ENCODE measurements around the gene EMX2. TPM values are rescaled to one million over a fixed set of nuclear protein-coding genes. Genes with fewer than 3 reads are reported as not detected.
A peak's percentile ranks its signal among the peaks of the same experiment; 100 is the strongest.

EMX2 gene
- total RNA-seq, 1 experiment from 2014 or later: not detected

GRCh38 chr10:117496031-117496430 is 46.5 kb upstream of the EMX2 start:
- no peaks in the 10 kb centered on the region for H3K9me2 ChIP-seq (ENCODE audit: insufficient read depth)
- H4K20me1 ChIP-seq (ENCODE audit: insufficient read depth): no peaks in the 10 kb centered on the region
- peak overlapping the region; percentile 36; the same call in 1 of the 2 replicates for H3K4me2 ChIP-seq (ENCODE audit: low read length)
- H3K4me1 ChIP-seq (ENCODE audit: control insufficient read depth in 1 of 2, insufficient read depth in 2 of 2, low read length in 2 of 2): peaks cover 0 to 7% of the 10 kb centered on the region in 2 experiments; a peak in 1 of 4 replicates
- DNase-seq (ENCODE audit: low read depth, low spot score) (no peak), ATAC-seq (no peak)
- no TSS peak for BruUV-seq (replicated peaks)
- POLR2A ChIA-PET: interaction anchor here (1.5 kb wide), 1 partner anchor 46 kb away, joined by 4 read pairs; no protein-coding TSS in a partner anchor
- H3K79me2 ChIP-seq (ENCODE audit: insufficient read depth, low read length): no peaks in the 10 kb centered on the region
- RAD21 ChIA-PET (ENCODE audit: low non-redundant PET in 1 of 2, low total read pairs in 2 of 2, uncharacterized antibody in 2 of 2, unreplicated experiment in 2 of 2): interaction anchor here (1.0 to 1.4 kb wide), 3 partner anchors 745 to 964 kb away, joined by 4 to 5 read pairs (median 5); no protein-coding TSS in a partner anchor
- H3K27ac ChIP-seq (ENCODE audit: low read depth, low read length): no peak overlapping the region
- H2AFZ ChIP-seq (ENCODE audit: low read depth, low read length, poor library complexity, severe bottlenecking): peak overlapping the region; percentile 88
- peaks cover 37% of the 10 kb centered on the region for H3K27me3 ChIP-seq (ENCODE audit: insufficient read depth, low read length)
- no peaks in the 10 kb centered on the region for H3K9me3 ChIP-seq (ENCODE audit: control insufficient read depth in 1 of 2, insufficient read depth in 1 of 2, low read depth in 1 of 2, low read length in 2 of 2)
- H3K9ac ChIP-seq (ENCODE audit: low read length): no peak overlapping the region
- TF ChIP-seq ZNF274 (IDR thresholded peaks at IDR 0.05; ENCODE audit: low read depth, low read length) (no peak), RAD21 (IDR thresholded peaks at IDR 0.05; ENCODE audit: low read depth) (no peak), MAX (IDR thresholded peaks at IDR 0.05) (no peak)
- H3K4me3 ChIP-seq (replicated peaks in 1 of 2; ENCODE audit: low read depth in 1 of 2, low read length in 2 of 2): no peak overlapping the region
- H3K36me3 ChIP-seq (ENCODE audit: control insufficient read depth in 1 of 2, insufficient read depth in 2 of 2, low read length in 2 of 2): no peaks in the 10 kb centered on the region
- CTCF ChIA-PET: interaction anchor here (0.8 to 3.9 kb wide), 18 partner anchors 12 to 1073 kb away, joined by 3 to 57 read pairs (median 9); no protein-coding TSS in a partner anchor
- intact Hi-C loops (cut with micrococcal nuclease): loop anchor here (1.0 to 2.0 kb wide), 5 partner anchors 611 to 1048 kb away; no protein-coding TSS in a partner anchor

- POLR2A ChIA-PET: interaction anchor here (1.5 kb wide), 1 partner anchor 47 kb away, joined by 4 read pairs; no protein-coding TSS in a partner anchor
- RAD21 ChIA-PET (ENCODE audit: low non-redundant PET in 1 of 2, low total read pairs in 2 of 2, uncharacterized antibody in 2 of 2, unreplicated experiment in 2 of 2): interaction anchor here (0.7 to 1.5 kb wide), 8 partner anchors 53 to 1068 kb away, joined by 3 to 6 read pairs (median 4); no protein-coding TSS in a partner anchor
- peak; percentile 99 for TF ChIP-seq RAD21 (IDR thresholded peaks at IDR 0.05; ENCODE audit: low read depth)
- TF ChIP-seq ELF1 (IDR thresholded peaks at IDR 0.05; ENCODE audit: borderline replicate concordance, low read depth): no peak
- no peak for TF ChIP-seq POLR2AphosphoS5 (IDR thresholded peaks at IDR 0.05; ENCODE audit: low read depth, low read length)
- TF ChIP-seq MAX (IDR thresholded peaks at IDR 0.05): no peak
- TF ChIP-seq SRF (IDR thresholded peaks at IDR 0.05; ENCODE audit: low read depth): no peak; the same call in 1 of the 2 replicates
- no peak for TF ChIP-seq CBX3 (IDR thresholded peaks at IDR 0.05; ENCODE audit: low read depth)
- TF ChIP-seq FOSL1 (IDR thresholded peaks at IDR 0.05; ENCODE audit: low read depth): no peak
- no peak for TF ChIP-seq REST (IDR thresholded peaks at IDR 0.05; ENCODE audit: low read depth)
- no peak for TF ChIP-seq EGR1 (IDR thresholded peaks at IDR 0.05; ENCODE audit: low read depth)
- TF ChIP-seq ZNF274 (IDR thresholded peaks at IDR 0.05; ENCODE audit: low read depth, low read length): no peak
- TF ChIP-seq EZH2phosphoT487 (IDR thresholded peaks at IDR 0.05; ENCODE audit: borderline replicate concordance): no peak
- TF ChIP-seq CTCF (IDR thresholded peaks at IDR 0.05 in 2 of 3, conservative IDR thresholded peaks at IDR 0.05 in 1 of 3; ENCODE audit: borderline replicate concordance in 1 of 3, insufficient read depth in 1 of 3, low read depth in 2 of 3, low read length in 2 of 3): peak; percentile 96 to 100 (median 97)
- no peak for TF ChIP-seq SP1 (IDR thresholded peaks at IDR 0.05; ENCODE audit: low read depth)
These were observed 45.9 kb upstream of the EMX2 start for GRCh38 chr10:117496616-117497028.

More at GRCh38 chr10:117496616-117497028, 45.9 kb upstream of the EMX2 start:
- Histone ChIP-seq H3K9me2 (ENCODE audit: insufficient read depth) (no peaks in the 10 kb centered on the region), H3K9me3 (ENCODE audit: control insufficient read depth in 1 of 2, insufficient read depth in 1 of 2, low read depth in 1 of 2, low read length in 2 of 2) (no peaks in the 10 kb centered on the region), H4K20me1 (ENCODE audit: insufficient read depth) (no peaks in the 10 kb centered on the region), H3K9ac (ENCODE audit: low read length) (no peak overlapping the region), H3K4me3 (replicated peaks in 1 of 2; ENCODE audit: low read depth in 1 of 2, low read length in 2 of 2) (no peak overlapping the region; a peak in 1 of 4 replicates), H3K4me1 (ENCODE audit: control insufficient read depth in 1 of 2, insufficient read depth in 2 of 2, low read length in 2 of 2) (peaks cover 0 to 7% of the 10 kb centered on the region in 2 experiments; a peak in 1 of 4 replicates), H3K27me3 (ENCODE audit: insufficient read depth, low read length) (peaks cover 31% of the 10 kb centered on the region), H3K36me3 (ENCODE audit: control insufficient read depth in 1 of 2, insufficient read depth in 2 of 2, low read length in 2 of 2) (no peaks in the 10 kb centered on the region), H3K27ac (ENCODE audit: low read depth, low read length) (no peak overlapping the region), H3K79me2 (ENCODE audit: insufficient read depth, low read length) (no peaks in the 10 kb centered on the region), H2AFZ (ENCODE audit: low read depth, low read length, poor library complexity, severe bottlenecking) (peak overlapping the region; percentile 88), H3K4me2 (ENCODE audit: low read length) (peak overlapping the region; percentile 36)
- BruUV-seq (replicated peaks): no TSS peak
- ATAC-seq (peak; percentile 97), DNase-seq (ENCODE audit: low read depth, low spot score) (peak; percentile 84)
- CTCF ChIA-PET: interaction anchor here (0.6 to 3.9 kb wide), 33 partner anchors 13 to 1072 kb away, joined by 3 to 57 read pairs (median 4); no protein-coding TSS in a partner anchor
- intact Hi-C loops (cut with micrococcal nuclease): loop anchor here (1.0 to 2.0 kb wide), 5 partner anchors 610 to 1048 kb away; no protein-coding TSS in a partner anchor
